ENCODE results near the gene SALL2.

Gene SALL2

DNA sequence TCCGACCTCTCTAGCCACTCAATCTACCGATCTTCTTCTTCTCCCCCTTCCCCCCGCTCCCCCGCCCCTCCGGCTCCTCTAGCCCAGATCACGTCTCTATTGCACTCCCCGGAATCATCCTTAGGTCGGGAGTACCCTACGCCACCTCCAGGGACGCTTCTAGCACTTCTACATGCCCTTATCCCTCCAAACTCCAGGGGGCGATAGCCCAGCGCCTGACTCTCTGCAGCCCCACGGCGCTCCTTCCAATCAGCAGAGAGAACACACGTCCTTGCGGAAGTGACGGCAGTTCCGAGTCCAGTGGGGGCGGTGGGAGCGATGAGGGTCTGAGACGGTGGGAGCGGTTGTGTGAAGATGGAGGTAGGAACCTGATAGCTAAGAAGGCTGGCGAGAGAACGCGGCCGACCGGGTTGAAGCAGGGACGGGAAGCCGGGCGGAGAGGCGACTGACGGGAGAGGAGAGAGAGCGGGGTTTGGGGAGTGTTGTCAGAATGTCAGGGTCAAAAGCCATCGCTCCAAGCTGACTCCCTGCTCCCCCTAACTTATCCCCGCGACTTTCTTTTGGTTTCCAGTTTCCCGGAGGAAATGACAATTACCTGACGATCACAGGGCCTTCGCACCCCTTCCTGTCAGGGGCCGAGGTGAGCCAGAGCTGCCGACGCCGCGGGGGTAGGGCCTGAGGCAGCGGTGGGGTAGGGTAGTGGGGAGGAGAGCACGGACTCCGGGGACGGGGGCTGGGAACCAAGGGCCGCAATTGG is 49.0 kb downstream of the SALL2 start, which contains the start of the genes RAB2B and TOX4:
TSS of gene RAB2B (minus strand) at position 35 of the 757 bp plus-strand sequence. CDS start 87 bp downstream, outside the sequence.
TSS of gene TOX4 (plus strand) at position 271 of the 757 bp plus-strand sequence. CDS start at position 355, 84 bp downstream.
- TF ChIP-seq EP300 (IDR thresholded peaks at IDR 0.05; ENCODE audit: borderline replicate concordance) (no peak), CEBPB (IDR thresholded peaks at IDR 0.05) (no peak), FOXM1 (IDR thresholded peaks at IDR 0.05; ENCODE audit: borderline replicate concordance, low read depth) (no peak), TCF12 (IDR thresholded peaks at IDR 0.05; ENCODE audit: low read depth) (0 out of 2 replicates have a peak, but pooled peaks have one; percentile 19), ZBTB7A (IDR thresholded peaks at IDR 0.05; ENCODE audit: low read depth) (0 out of 2 replicates have a peak, but pooled peaks have one; percentile 55), CREB1 (IDR thresholded peaks at IDR 0.05; ENCODE audit: low read depth) (peak; percentile 87), TAF1 (IDR thresholded peaks at IDR 0.05; ENCODE audit: low read depth) (peak; percentile 54), RAD21 (IDR thresholded peaks at IDR 0.05; ENCODE audit: low read depth) (peak; percentile 12; the same call in 1 of the 2 replicates)
- TF ChIP-seq, protein P1, sequence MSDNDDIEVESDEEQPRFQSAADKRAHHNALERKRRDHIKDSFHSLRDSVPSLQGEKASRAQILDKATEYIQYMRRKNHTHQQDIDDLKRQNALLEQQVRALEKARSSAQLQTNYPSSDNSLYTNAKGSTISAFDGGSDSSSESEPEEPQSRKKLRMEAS (IDR thresholded peaks at IDR 0.05): peak; percentile 59; the same call in 1 of the 2 replicates
- TF ChIP-seq, protein P2, sequence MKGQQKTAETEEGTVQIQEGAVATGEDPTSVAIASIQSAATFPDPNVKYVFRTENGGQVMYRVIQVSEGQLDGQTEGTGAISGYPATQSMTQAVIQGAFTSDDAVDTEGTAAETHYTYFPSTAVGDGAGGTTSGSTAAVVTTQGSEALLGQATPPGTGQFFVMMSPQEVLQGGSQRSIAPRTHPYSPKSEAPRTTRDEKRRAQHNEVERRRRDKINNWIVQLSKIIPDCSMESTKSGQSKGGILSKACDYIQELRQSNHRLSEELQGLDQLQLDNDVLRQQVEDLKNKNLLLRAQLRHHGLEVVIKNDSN (IDR thresholded peaks at IDR 0.05): peak; percentile 44

GRCh38 chr14:21476523-21476924 is 49.6 kb downstream of the SALL2 start:
- TF ChIP-seq REST (IDR thresholded peaks at IDR 0.05; ENCODE audit: low read depth): no peak
- TF ChIP-seq, protein P1 (IDR thresholded peaks at IDR 0.05): peak; percentile 14; the same call in 1 of the 2 replicates

GRCh38 chr14:21475767-21476522 is 50.2 kb downstream of the SALL2 start:
- TF ChIP-seq EP300 (IDR thresholded peaks at IDR 0.05; ENCODE audit: borderline replicate concordance) (0 out of 2 replicates have a peak, but pooled peaks have one; percentile 21), CREB1 (IDR thresholded peaks at IDR 0.05; ENCODE audit: low read depth) (no peak)

All from Ishikawa (cell line).